Upper lobe of left lung (tissue), 4 donors: ENCODE measurements around the gene UAP1.

Experiments used
- CTCF ChIP-seq, 6 experiments: fragments of 450-650 bp in 4 of 6; fragments of 200-600 bp in 2 of 6; sonication (generic) in 2 of 6; IDR thresholded peaks; one replicate each; pipeline ENCODE4 v1.5.1; 2016 to 2019; ENCODE audit warnings: antibody characterized with exemption in 6 of 6
- POLR2A ChIP-seq, 4 donors: fragments of 450-650 bp; IDR thresholded peaks; one replicate each; pipeline ENCODE4 v1.5.1; 2016 to 2017; ENCODE audit warnings: antibody characterized with exemption in 4 of 4, mild to moderate bottlenecking in 2 of 4

GRCh38 chr1:162605225-162605927 lies 43.9 kb downstream of the UAP1 start:
- TF ChIP-seq CTCF (IDR thresholded peaks at IDR 0.05) (no peak), POLR2A (IDR thresholded peaks at IDR 0.05) (no peak)
